ENCODE measurements around the gene RPS6KA2.

RPS6KA2 gene

DNA sequence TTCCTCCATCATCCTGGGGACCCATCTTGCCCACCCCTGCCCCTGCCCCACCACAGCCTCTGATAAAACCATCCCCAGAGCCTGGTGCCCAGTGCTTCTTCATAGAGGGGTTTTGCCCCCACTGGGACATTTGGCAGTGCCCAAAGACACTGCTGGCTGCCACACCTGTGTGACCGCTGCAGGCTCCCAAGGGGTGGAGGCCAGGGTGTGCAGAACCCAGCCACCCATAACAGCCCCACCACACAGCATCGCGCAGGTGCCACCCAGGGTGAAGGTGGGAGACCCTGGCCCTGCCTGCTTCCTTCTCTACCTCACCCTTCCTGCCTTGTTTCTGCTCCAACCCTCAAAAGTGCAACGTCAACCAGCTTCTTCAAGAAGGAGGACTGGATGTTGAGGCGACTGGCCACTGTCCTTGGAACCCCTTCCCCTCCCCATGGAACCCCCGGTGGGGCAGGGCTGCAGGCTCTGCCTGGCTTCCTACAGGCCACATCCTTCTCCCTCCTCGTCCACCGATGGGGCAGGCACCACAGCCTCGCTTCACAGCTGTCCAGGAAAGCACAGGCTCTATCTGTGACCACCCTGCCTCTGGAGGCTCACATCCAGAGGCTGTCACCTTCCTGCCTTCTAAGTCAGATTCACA is 165.1 kb downstream of the RPS6KA2 start:
- DNase-seq: no peak

DNA sequence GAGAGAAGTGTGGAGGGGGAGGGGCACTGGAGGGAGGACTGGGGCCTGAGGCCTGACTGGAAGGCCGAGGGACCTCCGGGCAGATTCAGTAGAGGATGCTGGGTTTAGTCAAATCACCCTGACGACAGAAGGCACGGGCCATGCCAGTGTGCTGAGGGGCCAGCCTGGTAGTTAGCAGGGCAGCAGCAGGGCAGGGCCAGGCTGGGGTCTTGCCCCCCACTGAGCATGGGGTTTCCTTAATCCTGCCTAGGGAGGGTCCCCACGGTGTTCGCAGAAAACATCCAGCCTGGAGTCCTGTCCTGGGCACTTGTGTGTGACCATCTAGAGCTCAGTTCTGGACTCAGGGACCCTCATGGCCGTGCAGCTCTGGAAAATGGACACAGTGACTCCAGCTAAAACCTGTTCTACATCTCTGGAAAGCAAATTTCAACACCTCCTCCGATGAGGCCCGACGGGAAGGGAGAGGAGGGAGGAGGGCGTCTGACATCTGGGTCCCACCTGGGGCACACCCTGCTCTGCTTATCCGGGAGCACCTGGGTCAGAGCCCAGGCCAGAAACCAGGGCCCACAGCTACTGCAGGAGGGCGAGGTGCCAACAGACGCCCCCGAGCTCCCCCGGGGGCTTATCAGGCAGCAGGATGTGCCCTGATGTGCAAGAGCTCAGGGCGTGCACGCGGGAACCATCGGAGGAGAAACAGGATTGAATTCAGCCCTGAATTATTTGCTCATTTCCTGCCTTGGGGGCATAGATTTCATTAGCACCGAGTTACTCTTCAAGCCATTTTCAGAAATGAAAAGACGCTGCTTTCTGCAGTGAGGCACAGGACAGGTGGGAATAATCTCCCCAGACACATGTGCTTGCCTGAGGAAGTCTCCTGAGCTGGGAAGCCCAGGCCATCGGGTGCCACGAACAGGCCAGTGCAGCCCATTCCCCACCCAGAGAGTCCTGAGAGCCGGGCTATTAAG is 166.3 kb downstream of the RPS6KA2 start:
- peak; percentile 70 for DNase-seq

DNA sequence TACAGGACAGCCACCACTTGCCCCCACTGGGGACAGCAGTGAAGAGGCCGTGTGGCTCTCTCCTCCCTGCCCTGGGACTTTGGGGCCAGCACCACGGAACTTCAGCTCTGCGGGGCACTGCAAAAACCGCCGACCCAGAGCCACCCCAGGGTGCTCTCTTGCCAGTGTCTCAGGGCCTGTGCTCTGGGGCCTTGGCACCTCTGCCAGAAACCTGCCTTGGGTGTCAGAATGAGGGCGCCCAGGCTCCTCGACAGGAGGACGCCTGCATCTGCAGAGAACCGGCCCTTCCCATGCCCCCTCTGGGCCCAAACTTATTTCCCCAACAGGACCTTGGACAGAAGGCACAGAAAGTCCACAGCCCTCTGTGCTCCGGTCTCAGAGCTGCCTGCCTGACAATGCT is 167.1 kb downstream of the RPS6KA2 start:
- no peak for DNase-seq

DNA sequence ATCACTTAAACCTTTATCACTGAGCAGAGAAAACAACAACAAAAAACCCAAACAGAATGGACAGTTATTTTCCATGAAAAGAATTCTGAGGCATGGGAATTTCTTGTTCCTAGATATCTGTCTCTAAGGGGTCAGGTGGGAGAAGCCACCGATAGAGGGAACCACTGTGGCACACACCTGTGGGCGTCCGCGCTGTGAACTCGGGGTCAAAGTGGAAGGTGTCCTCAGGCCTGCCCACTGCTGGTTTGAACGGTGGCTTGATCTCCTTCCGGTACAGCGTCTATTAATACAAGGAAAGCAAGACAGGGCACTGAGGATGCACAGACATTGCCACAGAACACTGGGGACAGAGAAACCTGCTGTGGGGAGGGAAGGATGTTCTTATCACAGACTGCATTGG is 167.8 kb downstream of the RPS6KA2 start:
- no peak for DNase-seq

DNA sequence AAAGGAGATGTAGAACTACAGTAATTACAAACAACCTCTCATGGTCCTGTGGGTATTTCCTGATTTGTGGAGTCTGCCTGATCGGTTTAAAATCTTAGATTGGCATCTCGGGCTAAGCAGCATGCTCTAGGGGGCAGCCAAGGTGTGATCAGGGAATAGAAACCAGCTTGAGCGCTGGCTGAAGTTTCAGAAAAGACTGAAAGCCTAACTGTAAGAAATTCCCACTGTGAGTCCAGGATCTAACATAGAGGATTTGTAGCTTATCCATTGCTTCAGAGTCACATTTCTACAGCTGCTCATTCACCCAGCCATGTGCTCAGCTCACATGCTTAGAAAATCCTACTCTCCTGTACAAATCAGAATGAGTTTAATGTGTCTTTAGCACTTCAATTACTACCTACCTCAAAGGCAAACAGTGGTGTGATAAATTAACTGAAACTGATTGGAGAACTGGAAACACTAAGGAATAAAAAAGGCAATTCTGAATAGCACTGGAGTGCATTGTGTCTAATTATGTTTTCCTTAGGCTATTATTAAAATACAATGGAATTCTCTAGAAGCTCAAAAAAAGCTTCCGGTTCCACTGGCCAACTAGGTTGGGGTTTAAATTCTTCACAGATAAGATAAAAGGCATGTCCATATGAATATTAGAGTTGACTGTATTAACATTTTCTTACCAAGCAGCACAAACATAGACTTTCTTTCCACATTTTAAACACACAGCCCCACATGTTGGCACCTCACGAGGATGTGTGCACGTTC is 170.5 kb downstream of the RPS6KA2 start:
- peak; percentile 66 for DNase-seq

DNA sequence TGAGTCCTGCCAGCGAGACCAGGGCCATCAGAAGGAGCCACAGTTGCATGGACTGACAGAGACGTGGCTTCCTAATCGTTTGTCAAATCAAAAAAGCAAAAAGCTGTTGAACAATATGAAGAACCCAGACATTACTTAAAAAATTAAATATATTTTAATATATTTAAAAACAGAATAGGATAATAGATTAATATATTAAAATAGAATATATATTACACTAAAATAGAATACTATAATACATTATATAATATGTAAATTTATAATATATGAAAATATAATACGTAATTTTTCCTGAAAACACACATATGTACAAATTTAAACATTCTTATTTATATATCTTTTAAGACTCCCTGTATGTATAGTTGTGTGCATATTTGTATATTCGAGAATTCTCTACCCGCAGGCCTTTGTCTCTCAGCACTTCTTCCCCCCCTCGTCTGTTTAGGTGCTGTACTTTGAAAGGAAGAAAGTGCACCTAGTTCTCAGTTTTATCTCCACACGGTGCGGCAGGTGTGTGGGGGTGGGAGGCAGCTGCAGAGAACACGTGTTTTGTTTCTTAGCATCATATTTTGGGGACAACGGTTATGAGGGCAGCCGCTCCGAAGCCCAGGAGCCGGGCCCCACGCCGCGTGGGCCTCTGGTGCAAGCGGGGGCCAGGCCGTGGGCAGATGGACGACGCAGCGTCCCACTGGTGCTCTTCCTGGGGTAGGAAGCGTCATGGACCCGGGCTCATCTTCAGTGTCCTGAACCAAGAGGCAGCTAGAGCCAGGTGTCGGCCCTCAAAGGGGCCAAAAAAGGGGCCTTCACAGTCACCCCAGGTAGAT is 172.1 kb downstream of the RPS6KA2 start:
- no peak for DNase-seq

DNA sequence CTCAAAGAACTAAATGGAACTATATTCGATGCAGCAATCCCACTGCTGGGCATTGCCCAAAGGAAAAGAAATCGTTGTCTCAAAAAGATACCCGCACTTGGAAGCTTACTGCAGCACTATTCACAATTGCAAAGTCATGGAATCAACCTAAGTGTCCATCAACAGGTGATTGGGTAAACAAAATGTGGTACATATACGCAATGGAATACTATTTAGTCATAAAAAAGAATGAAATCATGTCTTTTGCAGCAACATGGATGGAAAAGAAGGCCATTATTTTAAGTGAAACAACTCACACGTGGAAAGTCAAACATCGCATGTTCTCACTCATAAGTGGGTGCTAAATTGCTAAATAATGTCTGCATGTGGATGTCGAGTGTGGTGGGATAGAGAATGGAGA is 173.4 kb downstream of the RPS6KA2 start:
- no peak for DNase-seq

DNA sequence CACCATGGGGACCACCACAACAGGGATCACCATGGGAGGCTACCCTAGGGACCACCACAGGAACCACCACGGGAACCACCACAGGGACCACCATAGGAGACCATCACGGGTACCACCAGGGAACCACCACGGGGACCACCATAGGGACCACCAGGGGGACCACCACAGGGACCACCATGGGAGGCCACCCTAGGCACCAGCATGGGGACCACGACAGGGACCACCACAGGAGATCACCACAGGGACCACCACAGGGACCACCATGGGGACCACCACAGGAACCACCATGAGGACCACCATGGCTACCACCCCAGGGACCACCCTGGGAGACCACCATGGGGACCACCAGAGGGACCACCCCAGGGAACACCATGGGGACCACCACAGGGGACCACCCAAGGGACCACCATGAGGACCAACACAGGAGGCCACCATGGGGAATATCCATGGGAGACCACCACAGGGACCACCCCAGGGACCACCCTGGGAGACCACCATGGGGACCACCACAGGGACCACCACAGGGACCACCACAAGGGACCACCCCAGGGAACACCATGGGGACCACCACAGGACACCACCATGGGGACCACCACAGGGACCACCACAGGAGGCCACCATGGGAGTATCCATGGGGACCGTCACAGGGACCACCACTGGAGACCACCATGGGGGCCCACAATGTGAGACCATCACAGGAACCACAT is 176.7 kb downstream of the RPS6KA2 start:
- no peak for DNase-seq

DNA sequence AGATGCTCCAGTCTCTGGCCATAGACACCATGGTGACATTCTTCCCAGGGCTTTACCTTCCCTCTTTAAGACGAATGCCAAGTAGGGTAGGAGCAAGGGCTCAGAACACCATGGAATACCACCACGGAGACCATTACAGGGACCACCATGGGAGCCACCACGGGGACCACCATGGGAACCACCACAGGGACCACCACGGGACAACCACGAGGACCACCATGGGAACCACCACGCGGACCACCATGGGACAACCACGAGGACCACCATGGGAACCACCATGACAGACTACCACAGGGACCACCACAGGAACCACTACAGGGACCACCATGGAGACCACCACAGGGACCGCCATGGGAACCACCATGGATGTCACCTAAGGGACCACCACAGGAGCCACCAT is 177.4 kb downstream of the RPS6KA2 start:
- DNase-seq: no peak

DNA sequence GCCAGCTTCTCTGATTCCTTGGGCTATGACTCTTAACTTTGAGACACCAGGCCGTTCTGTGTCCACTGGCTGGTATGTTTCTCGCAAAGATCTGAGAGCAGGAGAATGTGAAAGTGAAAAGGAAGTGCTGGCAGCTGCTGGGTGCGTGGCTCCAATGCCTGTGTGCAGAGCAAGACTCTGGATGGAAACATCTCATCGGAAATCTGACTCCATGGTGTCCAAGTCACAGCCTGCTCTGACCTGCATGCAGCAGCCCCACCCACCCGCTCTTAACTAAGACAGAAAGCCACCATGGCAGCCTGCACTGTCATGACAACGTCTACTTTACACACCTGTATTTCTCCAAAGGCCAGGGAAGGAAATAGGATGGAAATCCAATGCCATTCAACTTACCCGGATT is 178.0 kb downstream of the RPS6KA2 start:
- no peak for DNase-seq

DNA sequence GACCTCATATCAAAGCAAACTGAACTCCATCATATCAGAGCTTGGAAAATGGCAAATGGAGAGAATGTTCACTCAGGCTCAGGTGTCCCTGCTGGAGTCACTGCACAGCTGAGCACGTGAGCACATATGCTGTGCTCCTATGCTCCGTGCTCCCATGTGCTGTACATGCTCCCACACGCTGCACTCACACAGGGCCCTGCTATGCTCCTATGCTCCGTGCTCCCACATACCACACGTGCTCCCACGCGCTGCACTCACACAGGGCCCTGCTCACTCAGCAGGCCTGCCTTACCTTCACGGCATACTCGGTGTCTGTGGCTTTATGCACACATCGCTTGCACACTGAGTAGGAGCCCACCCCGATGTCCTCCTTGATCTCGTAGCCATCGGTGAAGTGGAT is 178.6 kb downstream of the RPS6KA2 start:
- no peak for DNase-seq

DNA sequence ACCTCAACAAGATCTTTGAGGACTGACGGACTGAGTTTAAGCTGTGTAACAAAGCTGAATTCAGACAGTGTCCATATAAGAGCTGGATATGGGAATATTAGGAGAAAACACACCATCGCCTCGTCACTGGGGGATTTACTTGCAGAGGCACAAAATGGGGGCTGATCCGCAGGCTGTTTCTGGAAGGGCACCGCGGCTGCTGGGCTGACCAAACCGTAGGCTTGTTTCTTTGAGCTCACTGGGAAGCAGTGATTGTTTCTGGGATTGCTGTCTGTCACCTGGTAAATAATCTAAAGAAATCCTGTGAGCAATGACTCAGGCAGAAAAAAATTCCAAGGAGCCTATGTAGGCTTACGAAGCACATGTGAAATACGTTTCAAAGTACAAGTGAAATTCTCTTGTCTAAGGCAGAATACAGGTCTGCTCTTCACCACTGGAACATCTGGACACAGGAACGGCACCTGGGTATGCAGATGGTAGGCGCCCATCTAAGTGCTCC is 180.4 kb downstream of the RPS6KA2 start:
- DNase-seq: no peak

DNA sequence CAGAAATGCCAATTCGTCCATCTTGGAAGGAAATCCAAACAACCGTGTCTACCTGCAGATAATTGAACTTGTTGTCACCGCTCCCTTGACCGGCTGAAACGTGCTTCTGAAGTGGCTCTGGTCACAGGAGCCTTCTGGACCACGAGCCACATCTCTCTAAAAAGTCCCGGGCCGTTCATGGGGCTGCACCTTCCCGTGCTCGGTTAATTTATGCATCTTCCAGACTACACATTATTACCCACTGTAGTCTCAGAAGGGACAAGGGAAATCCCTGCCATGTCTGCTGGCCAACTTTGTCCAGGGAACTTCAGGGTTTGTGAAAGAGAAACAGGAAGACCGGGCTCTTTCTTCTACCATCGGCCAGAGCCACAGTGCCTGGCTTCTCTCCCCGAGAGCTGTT is 180.9 kb downstream of the RPS6KA2 start:
- no peak for DNase-seq

DNA sequence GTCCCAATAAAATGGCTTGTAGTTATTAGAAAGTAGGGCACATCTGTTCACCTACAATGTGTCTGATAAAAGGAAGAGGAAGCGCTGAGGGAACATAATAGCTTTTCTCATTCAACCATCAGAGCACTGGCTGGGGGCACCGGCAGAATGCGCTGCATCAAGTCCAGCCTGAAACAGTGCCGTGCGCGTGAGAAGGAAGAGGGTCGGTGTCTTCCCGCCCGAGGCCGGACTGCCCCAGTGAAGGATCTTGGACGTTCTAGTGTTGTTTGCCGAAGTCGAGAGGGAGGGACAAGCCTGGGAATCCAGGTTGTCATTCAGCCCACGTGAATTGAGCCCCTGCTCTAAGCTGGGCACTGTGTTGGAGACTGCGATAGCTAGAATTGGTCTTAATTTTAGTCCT is 182.6 kb downstream of the RPS6KA2 start:
- DNase-seq: no peak

DNA sequence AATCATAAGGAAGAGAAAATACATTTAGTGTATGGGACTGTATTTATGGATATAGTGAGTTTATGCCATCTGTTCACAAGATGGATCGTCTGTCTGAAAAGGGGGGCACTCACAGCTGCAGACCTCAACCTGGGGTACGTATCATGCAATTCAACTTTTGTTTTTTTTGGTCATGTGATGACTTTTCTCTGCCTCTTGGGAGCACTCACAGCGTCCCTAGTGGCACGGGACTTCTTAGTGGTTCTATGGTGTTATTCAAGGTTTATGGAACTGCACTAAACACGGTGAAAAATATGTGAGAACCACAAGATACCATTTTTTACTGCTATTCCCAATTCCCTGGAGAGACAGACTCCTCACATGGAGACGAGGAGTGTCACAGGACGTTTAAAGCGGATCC is 183.9 kb downstream of the RPS6KA2 start:
- DNase-seq: no peak

DNA sequence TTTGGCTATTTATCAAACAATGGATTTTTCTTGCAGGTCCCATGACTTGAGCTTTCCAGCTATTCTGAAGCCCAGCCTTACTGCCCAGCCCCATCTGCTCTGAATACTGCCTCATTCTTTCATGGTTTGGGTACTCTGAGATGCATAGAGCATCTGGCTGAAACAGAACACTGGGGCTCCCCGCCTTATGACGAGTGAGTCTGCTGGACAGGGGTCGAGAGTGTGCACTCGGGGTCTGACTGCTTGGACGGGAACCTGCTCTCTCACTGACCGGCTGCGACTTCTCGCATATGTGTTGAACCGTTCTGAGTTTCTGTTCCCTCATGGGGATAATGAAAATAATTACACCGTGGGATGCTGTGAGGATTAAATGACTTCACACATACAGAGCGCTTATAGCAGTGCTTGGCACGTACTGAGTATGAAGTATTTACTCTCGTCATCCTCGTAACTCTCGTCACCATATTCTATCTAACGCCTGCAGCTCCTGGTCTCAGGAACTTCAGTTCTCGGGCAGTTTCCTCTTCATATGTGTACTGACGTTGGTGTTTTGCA is 184.8 kb downstream of the RPS6KA2 start:
- no peak for DNase-seq

DNA sequence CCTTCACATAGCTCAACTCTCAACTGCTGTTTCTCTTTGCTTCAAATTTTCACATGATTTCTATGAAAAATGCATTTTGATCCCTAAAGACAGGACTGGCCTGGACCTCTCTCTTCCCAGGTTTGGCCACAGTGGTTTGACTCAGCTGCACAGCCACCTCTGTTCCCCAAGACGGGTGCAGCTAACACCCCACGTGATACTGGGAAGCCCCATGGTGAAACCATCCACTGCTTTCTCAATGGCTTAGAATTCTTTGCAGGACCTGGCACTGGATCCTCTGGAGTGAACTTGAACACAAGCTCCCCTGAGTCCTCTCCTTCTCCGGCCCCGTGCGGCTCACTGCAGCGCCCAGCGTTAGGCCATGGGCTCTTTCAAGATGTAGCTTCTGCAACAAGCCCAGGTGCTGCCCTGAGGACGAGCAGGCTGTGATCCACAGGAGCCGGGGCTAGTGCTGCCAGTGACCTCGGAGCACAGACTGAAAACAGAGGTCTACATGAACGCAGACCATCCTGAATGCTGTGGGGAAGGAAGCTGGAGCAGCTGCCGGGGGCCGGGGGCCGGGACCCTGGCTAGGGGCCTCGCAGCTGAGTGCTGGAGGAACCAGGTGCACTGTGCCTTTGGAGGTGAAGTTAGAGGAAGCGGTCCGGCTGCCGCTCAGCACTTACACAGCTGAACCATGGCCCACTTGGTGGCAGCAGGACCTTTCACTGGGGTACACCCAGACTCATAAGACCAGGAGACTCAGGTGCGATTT is 185.5 kb downstream of the RPS6KA2 start:
- no peak for DNase-seq

DNA sequence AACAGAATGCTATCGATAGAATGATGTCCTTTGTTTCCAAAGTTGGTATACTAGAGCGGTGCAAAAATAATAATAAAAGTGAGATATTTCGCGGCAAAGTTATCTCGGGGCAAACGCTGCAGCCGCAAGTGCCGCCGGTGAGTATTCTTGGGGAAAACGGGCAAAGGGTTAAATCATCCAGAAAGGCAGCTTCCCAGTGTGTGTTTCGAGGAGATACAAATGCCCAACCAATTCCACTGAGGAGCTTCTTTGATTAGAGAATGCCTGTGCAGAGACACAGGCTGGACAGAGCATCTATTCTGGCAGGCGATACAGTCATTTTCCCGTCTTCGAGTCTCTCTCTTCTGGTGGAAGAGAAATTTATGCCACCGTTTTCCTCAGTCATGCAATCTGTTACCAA is 186.3 kb downstream of the RPS6KA2 start:
- no peak for DNase-seq

DNA sequence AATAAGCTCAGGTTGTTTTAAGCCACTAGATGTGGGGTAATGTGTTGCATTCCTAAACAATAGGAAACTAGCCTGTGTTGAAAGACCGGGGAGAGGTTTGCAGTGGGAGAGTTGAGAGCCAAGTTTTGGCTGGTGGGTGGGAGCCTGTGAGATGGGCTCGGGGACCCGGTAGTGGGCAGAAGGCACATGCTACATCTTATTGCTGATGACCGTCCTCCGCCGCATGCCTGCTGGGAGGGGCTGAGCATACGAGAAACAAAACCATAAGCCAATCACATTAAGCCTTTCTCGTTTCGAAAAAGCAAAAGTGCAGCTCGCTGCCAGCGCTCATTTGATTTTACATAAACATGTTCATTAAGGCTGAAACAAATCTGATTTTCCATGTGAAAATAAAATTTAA is 186.9 kb downstream of the RPS6KA2 start:
- DNase-seq: no peak

DNA sequence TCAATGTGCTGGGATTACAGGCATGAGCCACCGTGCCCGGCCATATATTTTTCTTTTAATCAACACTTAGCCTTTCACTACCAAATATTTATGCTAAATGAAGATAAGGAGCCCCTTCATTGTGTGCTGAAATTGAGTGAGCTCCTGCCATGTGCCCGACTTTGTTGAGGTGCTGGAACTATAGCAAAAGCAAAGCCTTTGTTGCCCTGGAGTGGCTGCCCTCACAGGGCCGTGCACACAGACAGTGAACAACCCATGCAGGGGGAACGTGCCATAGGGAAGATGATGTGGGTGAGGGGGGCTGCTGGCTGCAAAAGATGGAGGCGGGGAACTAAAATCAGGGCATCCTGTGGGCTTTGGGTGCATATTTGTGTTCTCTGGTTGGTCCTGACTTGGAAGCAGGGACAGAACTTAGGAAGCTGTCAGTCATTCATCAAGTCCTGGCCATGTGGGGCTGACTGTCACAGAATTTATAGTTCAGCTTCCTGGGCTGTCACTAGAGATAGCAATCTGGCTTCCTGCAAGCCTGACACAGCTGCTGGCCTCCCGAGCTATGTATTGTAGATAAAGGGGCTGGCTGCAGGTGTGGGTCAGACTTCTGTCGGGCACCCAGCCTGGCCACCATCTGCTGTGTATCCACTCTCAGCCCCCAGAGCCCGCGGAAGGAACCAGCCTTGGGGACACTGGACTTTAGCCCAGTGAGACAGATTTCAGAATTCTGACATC is 187.5 kb downstream of the RPS6KA2 start:
- no peak for DNase-seq
